ENCODE results near the gene AJAP1. TPM values are rescaled to one million over a fixed set of nuclear protein-coding genes. Genes with fewer than 3 reads are reported as not detected.

The AJAP1 gene
- total RNA-seq, 1 donor from 2014 or later, result 0.21 TPM

- H3K36me3 Mint-ChIP-seq (ENCODE audit: low read depth, unreplicated experiment), result no peaks in the 10 kb centered on the region
- H3K9me3 Mint-ChIP-seq (ENCODE audit: unreplicated experiment), result no peaks in the 10 kb centered on the region
- H3K4me3 Mint-ChIP-seq (ENCODE audit: unreplicated experiment), result no peak overlapping the region
- H3K27ac Mint-ChIP-seq (ENCODE audit: unreplicated experiment), result peak overlapping the region; percentile 48
- TF ChIP-seq CTCF (IDR thresholded peaks at IDR 0.05; ENCODE audit: unreplicated experiment), result no peak
- no peak for DNase-seq (ENCODE audit: low spot score)
- H3K4me1 Mint-ChIP-seq (ENCODE audit: unreplicated experiment), result no peaks in the 10 kb centered on the region
- H3K27me3 Mint-ChIP-seq (ENCODE audit: unreplicated experiment), result peaks cover 19% of the 10 kb centered on the region
These were observed 42.3 kb downstream of the AJAP1 start for GRCh38 chr1:4696753-4697152.

- Mint-ChIP-seq H3K4me3 (ENCODE audit: unreplicated experiment) (no peak overlapping the region), H3K27ac (ENCODE audit: unreplicated experiment) (no peak overlapping the region), H3K9me3 (ENCODE audit: unreplicated experiment) (no peaks in the 10 kb centered on the region), H3K4me1 (ENCODE audit: unreplicated experiment) (no peaks in the 10 kb centered on the region), H3K36me3 (ENCODE audit: low read depth, unreplicated experiment) (no peaks in the 10 kb centered on the region), H3K27me3 (ENCODE audit: unreplicated experiment) (peaks cover 20% of the 10 kb centered on the region)
- DNase-seq (ENCODE audit: low spot score), result no peak
- no peak for TF ChIP-seq CTCF (IDR thresholded peaks at IDR 0.05; ENCODE audit: unreplicated experiment)
These were observed 43.4 kb downstream of the AJAP1 start for GRCh38 chr1:4697801-4698200.

- peaks cover 20% of the 10 kb centered on the region for H3K27me3 Mint-ChIP-seq (ENCODE audit: unreplicated experiment)
These were observed 44.5 kb downstream of the AJAP1 start for GRCh38 chr1:4698911-4699310.

GRCh38 chr1:4699376-4700301 lies 45.2 kb downstream of the AJAP1 start:
- Mint-ChIP-seq H3K4me3 (ENCODE audit: unreplicated experiment) (no peak overlapping the region), H3K27me3 (ENCODE audit: unreplicated experiment) (peaks cover 18% of the 10 kb centered on the region), H3K27ac (ENCODE audit: unreplicated experiment) (no peak overlapping the region), H3K36me3 (ENCODE audit: low read depth, unreplicated experiment) (no peaks in the 10 kb centered on the region), H3K9me3 (ENCODE audit: unreplicated experiment) (no peaks in the 10 kb centered on the region), H3K4me1 (ENCODE audit: unreplicated experiment) (no peaks in the 10 kb centered on the region)
- no peak for DNase-seq (ENCODE audit: low spot score)
- no peak for TF ChIP-seq CTCF (IDR thresholded peaks at IDR 0.05; ENCODE audit: unreplicated experiment)

More at GRCh38 chr1:4698911-4699310, 44.5 kb downstream of the AJAP1 start:
- Mint-ChIP-seq H3K27ac (ENCODE audit: unreplicated experiment) (no peak overlapping the region), H3K4me1 (ENCODE audit: unreplicated experiment) (no peaks in the 10 kb centered on the region), H3K9me3 (ENCODE audit: unreplicated experiment) (no peaks in the 10 kb centered on the region), H3K4me3 (ENCODE audit: unreplicated experiment) (no peak overlapping the region), H3K36me3 (ENCODE audit: low read depth, unreplicated experiment) (no peaks in the 10 kb centered on the region)
- no peak for TF ChIP-seq CTCF (IDR thresholded peaks at IDR 0.05; ENCODE audit: unreplicated experiment)
- no peak for DNase-seq (ENCODE audit: low spot score)

GRCh38 chr1:4700801-4701200 lies 46.4 kb downstream of the AJAP1 start:
- Mint-ChIP-seq H3K36me3 (ENCODE audit: low read depth, unreplicated experiment) (no peaks in the 10 kb centered on the region), H3K9me3 (ENCODE audit: unreplicated experiment) (no peaks in the 10 kb centered on the region), H3K27ac (ENCODE audit: unreplicated experiment) (no peak overlapping the region), H3K27me3 (ENCODE audit: unreplicated experiment) (peaks cover 17% of the 10 kb centered on the region), H3K4me1 (ENCODE audit: unreplicated experiment) (no peaks in the 10 kb centered on the region), H3K4me3 (ENCODE audit: unreplicated experiment) (no peak overlapping the region)
- no peak for TF ChIP-seq CTCF (IDR thresholded peaks at IDR 0.05; ENCODE audit: unreplicated experiment)
- DNase-seq (ENCODE audit: low spot score), result no peak
